SJSA1 (cell line): ENCODE measurements around the gene CCBE1. TPM values are rescaled to one million over a fixed set of nuclear protein-coding genes. Genes with fewer than 3 reads are reported as not detected.

Source experiments
- DNase-seq, 2 experiments: peaks; one replicate each; pipeline ENCODE4 v3.0.0-alpha.2; 2015 to 2020; ENCODE audit warnings: low spot score in 2 of 2, low read depth in 1 of 2
- H3K27ac ChIP-seq: fragments of 250-450 bp; sonication (Bioruptor Pico); 2 replicates; pipeline ENCODE4 v1.5.1; 2020; ENCODE audit warnings: mild to moderate bottlenecking, moderate library complexity
- H3K27me3 ChIP-seq: fragments of 250-450 bp; sonication (Bioruptor Pico); replicated peaks from 2 replicates; pipeline ENCODE4 v1.5.1; 2020; ENCODE audit warnings: mild to moderate bottlenecking, moderate library complexity
- H3K36me3 ChIP-seq: fragments of 250-450 bp; sonication (Bioruptor Pico); 2 replicates; pipeline ENCODE4 v1.5.1; 2020; ENCODE audit warnings: mild to moderate bottlenecking
- H3K4me1 ChIP-seq: fragments of 250-450 bp; sonication (Bioruptor Pico); replicated peaks from 2 replicates; pipeline ENCODE4 v1.6.1; 2021; ENCODE audit warnings: mild to moderate bottlenecking
- H3K4me3 ChIP-seq: fragments of 250-450 bp; sonication (Bioruptor Pico); 2 replicates; pipeline ENCODE4 v1.5.1; 2020; ENCODE audit warnings: mild to moderate bottlenecking
- H3K9me3 ChIP-seq: fragments of 250-450 bp; sonication (Bioruptor Pico); replicated peaks from 2 replicates; pipeline ENCODE4 v1.5.1; 2020; ENCODE audit warnings: mild to moderate bottlenecking
- total RNA-seq: library from RNA; depleted of rRNA; stranded (reverse); fragments of >200 nt; shearing (Covaris generic); gene quantifications from 2 replicates; pipeline ENCODE4 v1.2.3, GENCODE V29; 2014

CCBE1 gene
- total RNA-seq, 1 experiment from 2014 or later: 5.1 TPM

DNA sequence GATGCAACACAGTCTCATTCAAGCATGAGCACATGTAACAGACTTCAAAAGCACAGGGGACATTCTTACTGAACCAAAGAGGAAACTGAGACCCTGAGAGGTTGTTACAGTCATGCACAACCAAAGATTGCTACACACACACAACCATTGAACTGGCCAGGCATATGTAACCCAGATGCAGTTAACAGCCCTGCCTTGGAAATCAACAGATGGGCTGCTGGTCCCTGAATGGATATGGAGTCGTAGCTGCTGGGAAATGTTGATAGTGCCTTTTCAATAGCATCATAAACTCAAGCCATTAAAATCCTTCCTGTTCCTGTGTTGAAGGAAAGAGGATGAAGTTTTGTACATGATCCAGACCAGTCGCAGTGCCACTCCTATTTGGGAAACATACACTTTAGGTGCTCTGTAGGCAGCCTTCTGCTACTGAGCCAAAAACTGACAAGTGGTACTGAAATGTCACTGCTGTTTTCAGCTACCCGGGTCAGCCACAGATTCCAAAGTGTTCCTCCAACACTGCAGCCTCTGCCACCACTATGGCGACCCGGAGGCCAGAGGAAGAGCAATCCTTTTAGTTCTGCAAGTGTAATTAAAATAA is 143.9 kb downstream of the CCBE1 start:
- H3K36me3 ChIP-seq: no peaks in the 10 kb centered on the region
- H3K4me1 ChIP-seq: peaks cover under 1% of the 10 kb centered on the region; the same call in 1 of the 2 replicates
- no peak overlapping the region for H3K4me3 ChIP-seq
- DNase-seq: no peak
- H3K27me3 ChIP-seq: no peaks in the 10 kb centered on the region
- no peak overlapping the region for H3K27ac ChIP-seq
- H3K9me3 ChIP-seq: no peaks in the 10 kb centered on the region; the same call in 1 of the 2 replicates

GRCh38 chr18:59551902-59552635 is 145.2 kb downstream of the CCBE1 start:
- no peaks in the 10 kb centered on the region for H3K27me3 ChIP-seq
- H3K36me3 ChIP-seq: no peaks in the 10 kb centered on the region
- H3K27ac ChIP-seq: no peak overlapping the region
- no peak overlapping the region for H3K4me3 ChIP-seq
- no peak for DNase-seq
- peaks cover 13% of the 10 kb centered on the region for H3K4me1 ChIP-seq
- no peaks in the 10 kb centered on the region; the same call in 1 of the 2 replicates for H3K9me3 ChIP-seq

- Histone ChIP-seq H3K27ac (no peak overlapping the region), H3K9me3 (no peaks in the 10 kb centered on the region; the same call in 1 of the 2 replicates), H3K4me1 (peaks cover 17% of the 10 kb centered on the region), H3K4me3 (no peak overlapping the region), H3K27me3 (no peaks in the 10 kb centered on the region), H3K36me3 (no peaks in the 10 kb centered on the region)
- no peak for DNase-seq
These were observed 147.1 kb downstream of the CCBE1 start for GRCh38 chr18:59550174-59550516.

DNA sequence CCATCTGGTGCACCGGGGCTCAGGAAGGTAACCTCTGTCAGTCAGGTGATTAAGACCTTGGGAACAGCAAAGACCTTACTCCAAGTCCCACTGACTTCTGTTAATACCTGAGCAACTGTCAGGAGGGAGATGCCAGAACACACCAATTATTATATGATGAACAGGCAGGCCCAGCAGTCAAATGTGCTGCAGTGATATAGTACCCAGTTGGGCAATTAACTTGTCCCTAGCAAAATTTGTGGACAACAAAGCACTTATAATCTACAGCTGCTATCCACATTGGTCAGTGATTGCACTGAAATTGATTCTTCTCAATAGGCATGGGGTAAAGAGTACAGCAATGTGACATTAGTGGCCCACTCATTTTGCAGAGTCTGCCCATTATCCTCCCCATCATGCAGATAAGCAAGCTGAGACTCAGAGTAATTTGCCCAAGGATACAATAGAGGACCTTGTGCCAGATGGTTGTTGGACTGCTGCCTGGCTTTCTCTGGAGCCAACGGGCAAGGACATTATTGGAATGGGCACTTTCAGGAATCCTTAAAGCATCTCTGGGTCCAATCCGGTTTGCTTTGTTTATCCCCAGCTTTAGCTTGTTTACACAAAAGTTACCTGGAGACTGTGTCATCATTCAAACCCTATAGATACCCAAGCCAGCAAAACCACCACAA is 147.6 kb downstream of the CCBE1 start:
- no peaks in the 10 kb centered on the region; the same call in 1 of the 2 replicates for H3K9me3 ChIP-seq
- H3K36me3 ChIP-seq: no peaks in the 10 kb centered on the region
- no peaks in the 10 kb centered on the region for H3K27me3 ChIP-seq
- DNase-seq: no peak
- H3K4me1 ChIP-seq: peaks cover 17% of the 10 kb centered on the region
- no peak overlapping the region for H3K4me3 ChIP-seq
- H3K27ac ChIP-seq: no peak overlapping the region

DNA sequence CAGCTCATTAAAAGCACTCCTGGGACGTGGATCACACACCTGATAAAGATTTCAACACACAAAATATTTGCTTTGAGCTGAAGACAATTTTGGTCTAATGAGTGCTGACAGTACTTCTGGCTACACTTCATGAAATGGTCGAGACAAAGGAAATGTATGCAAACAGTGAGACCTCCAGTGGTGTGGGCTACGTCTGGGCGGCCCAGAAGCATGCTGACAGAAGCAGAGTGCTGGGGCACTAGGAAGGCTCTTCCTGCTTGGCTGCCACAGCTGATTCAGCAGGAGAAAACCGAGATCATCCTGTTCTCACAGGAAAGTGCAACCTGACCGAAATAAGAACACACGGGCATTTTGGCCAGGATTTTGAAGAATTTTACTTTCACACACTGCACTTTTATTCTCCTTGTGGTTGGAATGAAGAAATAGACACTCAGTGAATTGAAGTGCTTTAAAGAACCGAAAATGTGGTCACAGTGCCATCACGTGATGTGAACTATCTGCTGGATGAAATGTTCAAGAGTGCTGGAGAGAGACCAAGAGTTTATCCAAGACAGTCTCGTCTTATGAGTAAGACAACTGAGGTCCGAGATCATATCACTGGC is 149.5 kb downstream of the CCBE1 start:
- Histone ChIP-seq H3K4me1 (peaks cover 17% of the 10 kb centered on the region), H3K27ac (peak overlapping the region; percentile 14; the same call in 1 of the 2 replicates), H3K9me3 (no peaks in the 10 kb centered on the region; the same call in 1 of the 2 replicates), H3K4me3 (peak overlapping the region; percentile 21; the same call in 1 of the 2 replicates), H3K27me3 (no peaks in the 10 kb centered on the region), H3K36me3 (no peaks in the 10 kb centered on the region)
- DNase-seq: peak; percentile 60 to 62

- peaks cover 17% of the 10 kb centered on the region for H3K4me1 ChIP-seq
- no peaks in the 10 kb centered on the region for H3K9me3 ChIP-seq
- DNase-seq: no peak
- H3K27me3 ChIP-seq: no peaks in the 10 kb centered on the region
- no peak overlapping the region for H3K4me3 ChIP-seq
- H3K27ac ChIP-seq: no peak overlapping the region
- no peaks in the 10 kb centered on the region for H3K36me3 ChIP-seq
These were observed 151.0 kb downstream of the CCBE1 start for GRCh38 chr18:59546188-59546587.

DNA sequence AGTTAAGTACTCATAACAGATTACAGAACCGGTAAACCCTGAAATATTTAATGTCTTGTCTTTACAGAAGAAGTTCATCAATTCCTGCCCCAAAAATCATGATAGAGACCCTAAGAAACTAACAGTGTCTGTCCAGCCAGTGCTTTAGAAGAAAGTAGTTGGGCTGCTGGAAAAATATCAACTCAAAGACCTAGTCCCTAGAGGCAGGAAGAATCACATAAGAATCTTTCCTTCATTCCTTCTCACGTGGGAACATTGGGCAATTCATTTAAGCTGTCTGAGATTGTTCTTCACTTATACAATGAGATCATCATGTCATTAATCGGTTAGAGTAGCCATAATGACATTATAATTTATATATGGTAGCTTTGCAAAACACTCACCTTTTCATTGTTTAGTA is 156.4 kb downstream of the CCBE1 start:
- Histone ChIP-seq H3K4me1 (no peaks in the 10 kb centered on the region), H3K4me3 (no peak overlapping the region), H3K27me3 (no peaks in the 10 kb centered on the region), H3K27ac (no peak overlapping the region), H3K36me3 (no peaks in the 10 kb centered on the region), H3K9me3 (no peaks in the 10 kb centered on the region)
- DNase-seq: no peak

DNA sequence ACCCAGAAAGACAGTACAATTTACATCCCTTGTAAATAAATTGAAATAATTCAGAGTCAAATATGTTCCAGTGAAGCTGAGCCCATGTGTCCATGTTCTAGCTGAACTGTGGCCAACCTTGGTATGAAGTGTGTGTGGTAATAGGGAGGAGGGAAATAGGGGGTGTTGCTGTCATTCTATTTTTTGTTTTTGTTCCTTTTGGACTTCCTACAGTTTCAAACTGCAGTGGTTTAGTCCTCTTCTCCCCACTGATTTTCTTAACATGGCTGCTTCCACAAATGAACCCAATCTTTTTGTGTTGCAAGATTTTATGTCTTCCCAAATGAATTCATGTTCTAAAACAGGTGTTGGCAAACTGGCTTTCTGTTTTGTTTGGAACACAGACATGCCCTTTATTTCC is 156.9 kb downstream of the CCBE1 start:
- Histone ChIP-seq H3K4me3 (no peak overlapping the region), H3K36me3 (no peaks in the 10 kb centered on the region), H3K27ac (no peak overlapping the region), H3K9me3 (no peaks in the 10 kb centered on the region), H3K27me3 (no peaks in the 10 kb centered on the region), H3K4me1 (no peaks in the 10 kb centered on the region)
- DNase-seq: no peak

DNA sequence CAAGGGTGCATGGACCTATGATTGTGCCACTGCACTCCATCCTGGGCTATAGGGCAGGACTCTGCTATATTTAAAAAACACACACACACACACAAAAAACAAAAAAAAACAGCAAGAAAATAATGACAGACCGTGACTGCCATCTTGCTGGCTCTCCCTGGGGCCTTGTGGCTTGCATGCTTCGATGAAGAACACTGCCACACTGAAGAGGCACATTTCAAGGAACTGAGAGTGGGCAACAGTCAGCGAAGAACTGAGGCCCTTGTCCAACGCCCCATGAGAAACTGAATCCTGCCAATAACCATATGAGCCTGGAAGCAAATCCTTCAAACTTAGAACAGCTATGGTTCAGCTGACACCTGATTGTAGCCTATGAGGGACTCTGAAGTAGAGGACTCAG is 158.1 kb downstream of the CCBE1 start:
- Histone ChIP-seq H3K36me3 (no peaks in the 10 kb centered on the region), H3K9me3 (no peaks in the 10 kb centered on the region), H3K4me3 (no peak overlapping the region), H3K27ac (no peak overlapping the region), H3K4me1 (no peaks in the 10 kb centered on the region), H3K27me3 (no peaks in the 10 kb centered on the region)
- no peak for DNase-seq

DNA sequence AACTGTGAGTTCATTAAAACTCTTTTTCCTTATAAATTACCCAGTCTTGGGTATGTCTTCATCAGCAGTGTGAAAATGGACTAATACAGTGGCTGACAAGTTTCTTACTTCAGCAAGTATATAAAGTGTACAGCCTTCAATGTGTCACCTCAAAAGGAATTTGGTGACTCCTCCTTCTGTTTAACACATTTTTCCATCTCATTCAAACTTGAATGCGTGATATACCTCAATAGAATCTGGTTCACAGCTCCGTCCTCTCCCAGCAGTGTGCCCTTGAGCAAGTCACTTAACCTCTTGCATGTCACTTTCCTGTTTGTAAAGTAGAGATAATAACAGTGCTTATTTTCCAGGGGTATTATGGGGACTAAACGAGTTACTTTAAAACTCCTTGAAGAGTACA is 159.6 kb downstream of the CCBE1 start:
- Histone ChIP-seq H3K27ac (no peak overlapping the region), H3K9me3 (no peaks in the 10 kb centered on the region), H3K27me3 (no peaks in the 10 kb centered on the region), H3K4me3 (no peak overlapping the region), H3K36me3 (no peaks in the 10 kb centered on the region), H3K4me1 (no peaks in the 10 kb centered on the region)
- DNase-seq: no peak

DNA sequence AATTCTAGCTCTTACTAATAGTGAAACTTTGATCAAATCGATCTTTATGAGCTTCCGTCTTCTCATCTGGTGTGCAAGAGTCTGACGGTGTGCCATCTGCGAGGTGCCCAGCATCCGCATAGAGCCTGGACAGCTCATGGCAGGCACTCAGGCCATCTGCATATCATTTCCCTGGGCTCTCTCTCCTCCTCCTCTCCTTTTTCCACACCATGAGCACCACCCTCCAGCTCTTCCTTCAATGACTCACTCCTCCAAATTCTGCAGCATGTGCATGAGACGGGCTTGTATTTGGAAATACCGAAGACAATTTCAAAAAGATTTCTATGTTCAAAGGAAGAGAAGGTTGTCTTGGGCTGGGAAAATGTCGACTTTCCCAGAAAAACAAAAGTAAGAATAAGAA is 161.1 kb downstream of the CCBE1 start:
- no peak for DNase-seq

DNA sequence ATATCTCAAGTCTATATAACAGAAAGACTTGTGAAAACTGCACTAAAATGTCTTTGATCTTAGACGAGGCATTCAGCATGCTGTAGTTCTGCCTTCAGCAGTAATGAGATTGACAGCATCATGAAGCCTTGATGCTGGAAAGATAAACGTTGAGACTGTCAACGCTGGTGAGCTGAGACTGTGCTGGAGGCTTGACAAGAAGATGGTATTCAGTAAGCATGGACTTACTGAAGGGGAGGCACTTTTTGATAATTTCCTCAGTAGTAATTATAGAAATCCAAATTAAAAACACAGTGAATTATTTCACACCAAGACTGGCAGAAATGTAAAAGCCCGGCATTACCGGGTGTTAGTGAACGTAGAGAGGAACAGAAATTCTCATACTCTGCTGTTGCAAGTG is 162.2 kb downstream of the CCBE1 start:
- Histone ChIP-seq H3K27ac (no peak overlapping the region), H3K4me3 (no peak overlapping the region), H3K27me3 (no peaks in the 10 kb centered on the region), H3K9me3 (no peaks in the 10 kb centered on the region), H3K36me3 (no peaks in the 10 kb centered on the region), H3K4me1 (no peaks in the 10 kb centered on the region)
- no peak for DNase-seq

More for the DNA sequence above, 161.1 kb downstream of the CCBE1 start:
- Histone ChIP-seq H3K4me1 (no peaks in the 10 kb centered on the region), H3K4me3 (no peak overlapping the region), H3K27me3 (no peaks in the 10 kb centered on the region), H3K9me3 (no peaks in the 10 kb centered on the region), H3K27ac (no peak overlapping the region), H3K36me3 (no peaks in the 10 kb centered on the region)

DNA sequence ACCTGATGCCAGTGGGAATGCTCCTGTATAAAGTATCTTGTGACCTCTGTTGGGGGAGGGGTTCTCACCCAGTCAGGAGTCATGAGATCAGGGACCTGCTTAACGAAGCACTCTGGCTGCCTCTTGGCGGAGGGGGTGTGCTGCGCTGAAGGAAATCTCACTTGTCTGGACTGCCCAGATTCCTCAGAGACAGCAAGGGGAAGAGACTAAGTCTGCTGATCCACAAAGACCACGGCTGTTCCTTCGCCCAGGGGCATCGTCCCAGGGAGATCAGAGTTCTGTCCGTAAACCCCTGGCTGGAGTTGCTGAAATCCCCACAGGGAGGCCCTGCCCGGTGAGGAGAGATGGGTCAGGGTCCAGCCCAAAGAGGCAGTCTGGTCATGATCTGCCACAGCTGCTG is 168.4 kb downstream of the CCBE1 start:
- no peaks in the 10 kb centered on the region for H3K27me3 ChIP-seq
- no peaks in the 10 kb centered on the region for H3K36me3 ChIP-seq
- no peaks in the 10 kb centered on the region for H3K9me3 ChIP-seq
- DNase-seq: no peak
- no peak overlapping the region for H3K27ac ChIP-seq
- H3K4me3 ChIP-seq: no peak overlapping the region
- no peaks in the 10 kb centered on the region for H3K4me1 ChIP-seq
